GM10266 (cell line): Measurements from ENCODE around the gene CDH12.
"Not testable (repeated sequence)": the region's sequence is repeated elsewhere in the genome, so short reads cannot be mapped to it uniquely, and the experiment has no call there.

Experiments used
- DNase-seq: peaks from one replicate; pipeline ENCODE4 v3.0.0; 2012; ENCODE audit errors: extremely low spot score
- CTCF ChIP-seq: IDR thresholded peaks from 2 replicates; pipeline ENCODE4 v1.5.1; 2012; ENCODE audit warnings: mild to moderate bottlenecking, low read depth; ENCODE audit not compliant: control insufficient read depth, insufficient read depth; ENCODE audit errors: missing control alignments

The CDH12 gene

GRCh38 chr5:22033066-22033465 lies 820.1 kb downstream of the CDH12 start:
- no peak for TF ChIP-seq CTCF
- no peak for DNase-seq

- DNase-seq = no peak
- no peak for TF ChIP-seq CTCF
Observed at GRCh38 chr5:22023784-22024183, 829.4 kb downstream of the CDH12 start.

GRCh38 chr5:22012893-22013292 lies 840.3 kb downstream of the CDH12 start:
- DNase-seq = not testable (repeated sequence)

- DNase-seq = not testable (repeated sequence)
Observed at GRCh38 chr5:22010808-22011207, 842.3 kb downstream of the CDH12 start.

GRCh38 chr5:22001097-22001496 lies 852.0 kb downstream of the CDH12 start:
- DNase-seq = not testable (repeated sequence)

- DNase-seq = not testable (repeated sequence)
Observed at GRCh38 chr5:21985799-21986198, 867.3 kb downstream of the CDH12 start.

- DNase-seq = not testable (repeated sequence)
Observed at GRCh38 chr5:21951571-21951970, 901.6 kb downstream of the CDH12 start.

- no peak for DNase-seq
- TF ChIP-seq CTCF = no peak
Observed at GRCh38 chr5:21931116-21931515, 922.0 kb downstream of the CDH12 start.

GRCh38 chr5:21919414-21920022 lies 933.6 kb downstream of the CDH12 start:
- peak; percentile 49 for DNase-seq
- TF ChIP-seq CTCF = peak; percentile 71

GRCh38 chr5:21918451-21918850 lies 934.7 kb downstream of the CDH12 start:
- no peak for TF ChIP-seq CTCF
- DNase-seq = no peak
